H1 (cell line): ENCODE results near the gene AGAP1.

Source experiments
- CEBPB ChIP-seq: IDR thresholded peaks from 2 replicates; pipeline ENCODE4 v1.6.1; 2012; ENCODE audit warnings: low read depth, low read length
- SIX5 ChIP-seq: IDR thresholded peaks from 2 replicates; pipeline ENCODE4 v1.6.1; 2011; ENCODE audit warnings: mild to moderate bottlenecking, low read depth, low read length

GRCh38 chr2:235468978-235469655 is 24.7 kb upstream of the AGAP1 start:
- TF ChIP-seq CEBPB, result no peak
- no peak for TF ChIP-seq SIX5
